Stimulated activated naive CD8-positive, alpha-beta T cell treated with anti-CD3 and anti-CD28 coated beads, Interleukin-15, Interleukin-2, amounts not matched to agents 100 U/mL and 50 U/mL, for 24 hours (primary cell): Measurements from ENCODE around the gene PLEKHA1.

Experiments used
- ATAC-seq: fragments of 150-1000 bp; cut with Tn5 transposase; one replicate; pipeline ENCODE4 v1.10.0; 2021
- DNase-seq: peaks from one replicate; pipeline ENCODE4 v3.0.0; 2021

The PLEKHA1 gene

DNA sequence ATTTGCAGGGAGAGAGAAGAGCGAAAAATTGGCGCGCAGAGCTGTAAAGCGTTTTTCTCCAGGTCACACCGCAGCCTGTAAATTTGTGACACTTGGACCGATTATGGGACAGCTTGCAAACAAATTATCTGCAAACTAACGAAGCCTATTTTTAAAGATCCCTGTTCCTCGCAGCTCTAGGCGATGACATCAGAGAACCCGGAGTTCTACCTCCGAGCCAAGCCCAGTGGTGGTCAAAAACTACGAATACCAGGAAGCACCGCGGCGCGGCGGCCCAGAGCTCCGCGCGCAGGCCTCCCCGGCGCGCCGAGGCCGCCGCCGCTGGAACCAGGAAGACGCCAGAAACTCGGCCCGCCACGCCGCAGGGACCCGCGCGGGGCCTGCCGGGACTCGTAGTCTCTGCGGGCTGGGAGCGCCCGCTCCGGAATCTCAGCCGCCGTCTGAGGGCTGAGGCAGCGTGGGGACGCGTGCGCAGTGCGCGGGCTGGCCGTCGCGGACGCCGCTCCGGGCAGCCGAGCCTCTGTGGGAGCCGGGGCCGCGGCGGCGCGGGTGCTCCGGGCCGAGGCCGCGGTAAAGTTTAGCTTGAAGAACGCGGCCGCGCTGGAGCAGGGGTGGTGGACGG, at the start of gene PLEKHA1:
Gene PLEKHA1 (plus strand): TSS at position 472 of the 622 bp plus-strand sequence. CDS start 18,493 bp downstream, outside the sequence.
- peak; percentile 92 for ATAC-seq

DNA sequence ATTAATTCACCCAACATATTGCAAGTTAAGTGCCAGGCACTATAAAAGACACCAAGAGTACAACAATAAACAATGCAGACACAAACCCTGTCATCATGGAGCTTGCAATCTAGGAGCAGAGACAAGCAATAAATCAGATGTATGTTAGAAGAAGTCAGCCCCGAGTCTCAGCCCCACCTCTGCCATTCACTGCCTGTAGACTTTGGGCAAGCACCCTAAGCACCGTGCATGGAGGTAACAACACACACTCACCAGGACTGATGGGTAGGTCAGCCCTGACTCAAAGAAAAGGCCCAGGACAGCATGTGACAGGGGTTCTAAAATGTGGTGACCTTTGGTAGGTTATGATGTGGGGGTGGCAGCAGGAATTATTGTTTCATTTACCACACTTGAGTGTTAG, 49.3 kb upstream of the PLEKHA1 start:
- ATAC-seq = no peak

More for the DNA sequence above, at the start of gene PLEKHA1:
- DNase-seq = peak; percentile 92

DNA sequence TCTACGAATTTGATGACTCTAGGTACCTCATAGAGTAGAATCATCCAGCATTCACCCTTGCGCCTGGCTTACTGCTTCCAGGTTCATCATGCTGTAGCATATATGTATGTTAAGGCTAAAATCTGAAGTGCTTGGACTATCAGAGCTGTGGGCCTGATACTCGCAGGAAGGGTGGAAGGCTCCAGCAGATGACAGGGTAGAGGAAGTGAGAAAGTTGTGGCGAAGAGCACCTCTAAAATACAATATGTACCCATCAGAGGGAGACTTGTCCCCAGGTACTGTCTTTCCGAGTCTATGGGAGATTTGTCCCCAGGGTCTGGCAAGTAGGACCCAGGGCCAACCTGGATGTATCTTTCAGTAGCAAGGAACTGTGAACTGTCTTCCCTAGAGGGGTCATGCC, 48.1 kb upstream of the PLEKHA1 start:
- no peak for DNase-seq
- ATAC-seq = no peak

More for the DNA sequence above, 49.3 kb upstream of the PLEKHA1 start:
- no peak for DNase-seq

DNA sequence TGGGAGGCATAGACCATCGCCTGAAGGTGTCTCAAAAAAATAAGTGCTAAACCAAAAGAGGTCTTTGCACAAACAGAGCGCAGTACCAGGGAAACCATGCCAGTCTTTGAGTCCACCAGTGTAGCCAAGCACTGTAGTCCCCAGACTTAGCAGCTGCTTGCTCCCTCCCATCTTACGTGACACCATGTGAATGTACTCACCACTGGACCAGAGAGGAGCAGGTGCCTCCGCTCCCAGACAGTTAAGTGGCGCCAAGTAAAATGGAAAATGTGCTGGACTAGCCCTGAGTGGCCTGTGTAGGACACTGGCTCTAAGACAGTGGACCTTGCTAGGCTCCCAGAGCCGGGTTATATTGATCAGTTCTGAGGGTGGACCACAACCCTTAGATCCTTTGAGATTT, 47.7 kb upstream of the PLEKHA1 start:
- DNase-seq = no peak

DNA sequence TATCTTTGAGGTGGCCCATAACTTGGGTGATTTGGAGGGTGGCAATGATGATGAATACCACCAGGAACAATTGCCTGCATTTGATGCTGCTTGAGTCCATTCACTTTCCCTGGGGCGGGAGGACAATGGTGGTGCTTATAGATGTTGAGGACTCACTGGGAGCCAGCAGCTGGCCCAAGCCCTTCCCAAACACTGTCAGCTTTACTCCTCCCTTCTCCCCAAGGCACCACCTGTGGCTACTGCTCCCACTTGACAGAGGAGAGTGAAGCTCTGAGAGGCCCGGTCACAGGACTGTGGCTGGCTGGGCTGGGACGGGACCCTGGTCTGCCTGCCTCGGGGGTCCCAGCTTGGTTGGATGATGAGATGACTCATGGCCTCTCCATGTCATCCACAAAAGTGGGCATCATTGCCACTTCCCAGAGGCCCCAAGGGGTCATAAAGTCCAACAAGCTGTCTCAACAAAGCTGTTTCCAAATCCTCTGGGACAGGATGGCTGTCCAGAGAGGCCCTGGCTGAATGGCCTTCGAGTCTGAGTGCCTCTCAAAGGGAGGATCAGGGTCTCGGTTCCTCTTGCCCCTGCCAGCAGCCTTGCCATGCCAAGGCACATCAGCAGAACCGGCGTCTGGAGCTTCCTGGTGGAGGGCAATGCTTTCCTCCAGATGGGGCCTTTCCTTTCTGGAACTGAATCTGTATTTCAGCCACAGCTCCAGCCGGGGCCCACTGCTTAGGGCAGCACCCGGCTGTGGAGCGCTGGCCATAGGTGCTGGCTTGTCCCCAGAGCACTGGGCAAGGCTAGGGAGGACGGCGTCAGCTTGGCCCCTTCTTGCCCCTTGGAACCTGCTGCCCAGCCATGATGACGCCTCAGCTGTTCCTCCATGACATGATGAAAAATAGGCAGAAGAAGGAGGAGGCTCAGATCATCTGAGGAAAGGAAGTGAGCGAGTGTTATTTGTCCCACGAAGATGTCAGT, 47.0 kb upstream of the PLEKHA1 start:
- no peak for ATAC-seq
- no peak for DNase-seq

More for the DNA sequence above, 47.7 kb upstream of the PLEKHA1 start:
- no peak for ATAC-seq

DNA sequence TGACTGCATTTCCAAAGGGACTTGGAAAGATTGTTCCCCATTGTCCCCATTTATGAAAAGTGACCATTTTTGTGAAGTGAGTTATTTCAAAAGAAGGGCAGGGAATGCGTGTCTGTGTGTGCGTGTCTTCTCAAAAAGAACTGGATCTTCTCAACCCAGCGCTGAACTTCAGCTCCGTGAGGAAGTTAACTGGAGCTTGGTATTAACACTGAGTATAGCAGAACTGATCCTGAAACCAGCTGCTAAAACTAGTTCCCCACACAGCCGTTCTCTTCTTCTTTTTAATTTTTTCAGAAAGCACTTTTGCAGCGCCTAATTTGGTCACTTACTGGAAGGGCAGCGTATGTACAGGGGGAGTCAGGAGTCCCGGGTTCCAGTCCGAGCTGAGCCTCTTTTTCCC, 45.8 kb upstream of the PLEKHA1 start:
- ATAC-seq = no peak
- DNase-seq = no peak

- no peak for ATAC-seq
Observed at GRCh38 chr10:122329416-122329815, 45.1 kb upstream of the PLEKHA1 start.

DNA sequence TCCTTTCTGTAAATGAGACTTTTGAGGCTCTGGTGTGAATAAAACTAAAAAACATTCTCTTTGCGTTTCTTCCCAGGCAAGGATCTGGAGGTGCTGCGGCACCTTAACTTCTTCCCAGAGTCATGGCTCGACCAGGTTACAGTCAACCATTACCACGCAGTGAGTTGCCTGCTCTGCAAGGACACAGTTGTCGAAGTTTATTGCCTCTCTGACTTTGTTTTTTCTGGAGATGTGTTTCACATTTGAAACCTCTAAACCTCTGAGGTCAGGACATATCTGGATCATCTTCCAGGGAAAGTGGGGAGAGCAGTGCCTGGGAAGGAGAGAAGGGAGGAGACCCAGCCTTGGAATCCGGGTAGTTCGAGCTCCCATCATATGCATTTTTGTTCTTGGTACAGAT, 43.4 kb upstream of the PLEKHA1 start:
- DNase-seq = no peak
- ATAC-seq = no peak

More at GRCh38 chr10:122329416-122329815, 45.1 kb upstream of the PLEKHA1 start:
- no peak for DNase-seq

DNA sequence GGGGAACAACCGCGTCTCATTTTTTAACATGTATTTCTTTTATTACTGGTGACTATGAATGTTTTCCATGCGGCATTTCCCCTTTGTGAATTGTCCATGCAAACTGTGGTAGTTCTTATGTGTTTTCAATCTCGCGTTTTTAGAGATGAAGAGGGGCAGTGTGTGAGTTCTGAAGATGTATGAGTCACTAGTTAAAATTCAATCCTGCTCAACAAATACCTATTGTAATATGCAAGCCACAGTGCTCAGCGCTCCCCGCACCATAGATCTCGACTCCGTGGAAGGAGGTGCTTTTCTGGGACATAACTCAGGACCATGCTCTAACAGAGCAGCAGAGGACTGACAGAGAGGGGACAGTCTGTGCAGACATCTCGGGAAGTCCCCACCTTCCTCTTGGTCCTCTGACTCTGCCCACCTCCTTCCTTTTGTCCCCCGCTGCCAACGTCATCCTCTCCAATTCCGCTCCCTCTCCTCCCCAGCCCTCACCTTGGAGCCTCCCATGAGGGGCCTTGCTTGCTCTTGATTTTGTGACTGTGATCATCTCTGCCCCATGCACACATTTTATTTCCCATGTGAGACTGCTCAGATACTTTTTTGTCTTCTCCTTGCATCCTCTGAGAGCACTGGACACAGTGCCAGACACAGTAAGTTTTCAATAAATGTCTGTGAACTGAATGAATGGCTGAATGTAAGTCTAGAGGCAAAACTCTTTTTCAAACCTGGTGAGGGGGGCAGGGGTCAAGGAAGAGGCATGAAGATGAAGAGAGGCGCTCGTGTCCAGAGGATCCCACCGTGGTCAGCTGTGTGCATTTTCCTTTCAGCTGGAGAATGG, 42.7 kb upstream of the PLEKHA1 start:
- ATAC-seq (no peak), DNase-seq (no peak)

- peak; percentile 88 for ATAC-seq
- peak; percentile 12 for DNase-seq
Observed at GRCh38 chr10:122333037-122333436, 41.5 kb upstream of the PLEKHA1 start.

DNA sequence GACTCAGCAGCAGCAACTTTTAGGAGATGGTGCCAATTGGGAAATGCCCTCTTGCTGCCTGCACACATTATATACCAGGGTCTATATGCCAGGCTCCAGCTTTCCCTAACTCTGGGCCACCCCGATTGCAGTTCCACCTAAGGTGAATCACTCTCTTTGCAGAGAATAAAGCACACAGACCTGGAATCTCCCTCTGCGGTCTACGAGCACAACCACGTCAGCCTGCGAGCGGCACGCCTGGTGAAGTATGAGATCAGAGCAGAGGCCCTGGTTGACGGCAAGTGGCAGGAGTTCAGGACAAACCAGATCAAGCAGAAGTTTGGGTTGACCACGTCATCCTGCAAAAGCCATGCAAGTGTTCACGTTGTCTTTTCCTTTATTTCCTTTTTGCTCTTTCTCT, 38.2 kb upstream of the PLEKHA1 start:
- ATAC-seq (no peak), DNase-seq (no peak)

- ATAC-seq = no peak
- DNase-seq = no peak
Observed at GRCh38 chr10:122336961-122337360, 37.5 kb upstream of the PLEKHA1 start.

DNA sequence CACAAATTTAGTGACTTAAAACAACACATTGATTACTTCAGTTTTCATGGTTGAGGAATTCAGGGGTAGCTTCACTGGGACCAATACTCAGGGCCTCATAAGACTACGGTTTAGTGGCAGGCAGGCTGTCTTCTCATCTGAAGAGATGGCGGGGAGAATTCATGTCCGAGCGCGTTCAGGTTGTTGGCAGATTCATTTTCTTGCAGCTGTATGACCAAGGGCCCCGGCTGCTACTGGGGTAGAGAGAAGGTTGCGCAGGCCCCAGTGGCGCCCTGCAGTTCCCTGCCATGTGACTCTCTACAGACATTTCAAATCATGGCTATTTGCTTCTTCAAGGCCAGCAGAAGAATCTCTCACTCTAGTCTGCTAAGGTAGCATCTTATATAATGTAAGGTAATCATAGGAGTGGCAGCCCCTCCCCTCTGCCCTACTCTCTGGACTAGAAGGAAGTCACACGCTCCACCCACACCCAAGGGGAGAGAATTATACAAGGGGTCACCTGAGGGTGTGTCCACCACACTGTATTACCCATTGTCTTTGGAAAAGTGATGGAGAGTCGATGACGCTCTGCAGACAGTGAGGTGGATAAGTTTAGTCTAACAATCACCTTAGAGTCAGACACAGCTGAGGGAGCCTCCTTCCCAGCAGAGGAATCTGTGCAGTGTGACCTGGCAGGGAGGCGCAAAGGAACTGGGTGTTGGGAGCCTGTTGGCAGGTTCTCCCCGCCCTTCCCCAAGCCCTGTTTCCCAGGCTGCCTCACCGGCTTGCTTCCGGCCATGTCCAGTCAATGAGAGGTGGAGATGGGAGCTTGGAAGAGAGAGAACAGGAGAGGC, 35.7 kb upstream of the PLEKHA1 start:
- DNase-seq = no peak
- no peak for ATAC-seq

GRCh38 chr10:122341141-122341810, 33.2 kb upstream of the PLEKHA1 start:
- ATAC-seq = no peak
- DNase-seq = no peak

DNA sequence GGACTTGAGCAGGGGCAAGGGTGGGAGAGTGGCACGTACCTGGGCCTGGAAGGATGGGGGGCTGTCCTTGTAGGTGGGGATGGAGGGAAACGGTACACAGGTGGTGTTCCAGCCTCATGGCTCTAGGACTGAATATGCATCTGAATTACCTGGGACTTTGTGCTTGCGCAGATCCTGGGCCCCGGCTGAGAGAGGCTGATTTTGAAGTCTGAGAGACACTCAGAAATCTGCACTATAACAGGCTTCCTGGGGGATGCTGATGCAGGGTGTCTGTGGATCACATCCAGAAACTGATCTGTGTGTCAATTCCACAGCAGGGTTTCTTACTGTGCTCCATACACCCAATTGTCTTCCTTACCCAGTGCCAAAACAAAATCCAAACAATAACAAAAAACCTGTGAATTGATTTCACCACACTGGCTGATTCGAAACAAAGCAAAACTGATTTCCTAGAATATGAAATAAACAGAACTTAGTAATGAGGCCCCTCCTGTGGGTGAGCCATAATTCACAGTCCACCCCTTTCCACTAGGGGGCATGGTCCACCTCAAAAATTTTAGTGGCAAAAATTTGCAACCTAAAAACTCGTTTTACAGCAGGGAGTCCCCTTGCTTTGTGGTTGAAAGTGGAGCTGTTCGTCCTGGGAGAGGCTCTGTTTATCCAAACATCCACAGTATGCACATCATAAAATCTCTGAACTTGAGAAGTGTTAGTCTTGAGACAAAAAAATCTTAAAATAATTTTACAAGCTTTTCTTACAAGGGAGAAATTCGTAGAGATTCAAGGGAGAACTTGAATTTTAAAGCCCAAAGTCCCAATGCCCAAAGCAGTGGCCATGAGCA, 32.0 kb upstream of the PLEKHA1 start:
- ATAC-seq = peak; percentile 41
- DNase-seq = peak; percentile 55

DNA sequence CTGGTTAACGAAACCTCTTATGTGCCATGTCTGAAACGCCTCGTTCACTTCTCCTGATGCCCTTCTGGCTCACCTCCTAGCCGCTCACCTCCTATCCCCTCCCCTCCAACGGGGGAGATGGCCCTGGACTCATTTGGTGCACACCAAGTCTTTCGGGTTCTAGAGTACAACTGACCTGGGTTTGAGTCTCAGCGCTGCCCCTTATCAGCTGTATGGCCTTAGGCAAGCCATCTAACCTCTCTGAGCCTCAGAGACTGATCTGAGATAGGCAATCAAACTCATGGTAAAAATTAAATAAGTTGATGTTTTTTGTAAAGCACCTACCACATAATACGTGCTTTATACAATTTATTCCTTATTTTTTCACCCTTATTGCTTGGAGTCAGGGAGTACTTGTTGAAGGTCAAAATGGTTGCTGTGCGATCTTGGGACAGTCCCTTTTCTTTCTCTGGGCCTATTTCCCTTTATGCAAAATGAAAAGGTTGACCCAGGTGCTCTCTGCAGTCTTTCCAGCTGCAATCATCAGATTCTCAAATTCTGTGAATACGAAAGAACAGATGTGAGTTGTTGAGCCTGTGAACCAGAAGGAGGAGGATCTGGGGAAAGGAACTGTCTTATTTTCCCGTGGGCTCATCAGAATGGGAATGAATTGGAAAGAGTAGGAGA, 31.2 kb upstream of the PLEKHA1 start:
- ATAC-seq = no peak
- DNase-seq = no peak

- no peak for DNase-seq
- no peak for ATAC-seq
Observed at GRCh38 chr10:122343936-122344335, 30.6 kb upstream of the PLEKHA1 start.

GRCh38 chr10:122344741-122345258, 29.7 kb upstream of the PLEKHA1 start:
- peak; percentile 54 for ATAC-seq
- no peak for DNase-seq

GRCh38 chr10:122346326-122346950, 28.1 kb upstream of the PLEKHA1 start:
- no peak for ATAC-seq

More at GRCh38 chr10:122346326-122346950, 28.1 kb upstream of the PLEKHA1 start:
- DNase-seq = no peak
